NCI-H2029 treated with DMSO at 0.1 percent for 48 hours (cell line): ENCODE data around the gene TMX1.

Experiments used
- DNase-seq: peaks from one replicate; lab custom pipeline; 2025; lab: John Stamatoyannopoulos, UW

Gene TMX1

GRCh38 chr14:51293149-51293911 lies 53.3 kb downstream of the TMX1 start:
- no peak for DNase-seq

GRCh38 chr14:51293912-51294389 lies 53.9 kb downstream of the TMX1 start:
- no peak for DNase-seq

DNA sequence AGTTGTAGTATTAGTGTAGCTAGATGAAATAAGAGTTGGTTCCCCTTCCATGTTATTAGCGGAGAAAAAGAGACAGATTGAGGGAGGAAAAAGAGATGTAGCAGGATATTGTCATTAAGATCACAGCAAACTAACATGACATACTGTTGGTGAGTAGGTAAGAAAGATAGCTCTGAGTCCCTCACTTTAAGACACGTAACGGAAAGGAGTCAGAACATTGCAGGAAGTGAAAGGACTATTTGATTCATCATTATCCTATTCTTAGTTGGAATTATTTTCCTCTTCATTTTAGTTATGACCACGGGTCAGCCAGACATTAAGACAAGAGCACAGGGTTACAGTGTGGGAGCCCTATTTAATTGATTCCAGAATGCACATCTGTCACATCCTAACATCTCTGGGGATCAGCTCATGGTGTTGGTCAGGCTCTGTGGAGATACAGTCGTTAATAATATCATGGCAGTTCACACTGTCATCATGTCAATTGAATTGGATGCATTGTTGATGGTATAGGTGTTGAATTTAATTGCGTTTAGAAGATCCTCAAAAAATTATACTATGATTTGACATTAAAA lies 55.0 kb downstream of the TMX1 start:
- DNase-seq: no peak

DNA sequence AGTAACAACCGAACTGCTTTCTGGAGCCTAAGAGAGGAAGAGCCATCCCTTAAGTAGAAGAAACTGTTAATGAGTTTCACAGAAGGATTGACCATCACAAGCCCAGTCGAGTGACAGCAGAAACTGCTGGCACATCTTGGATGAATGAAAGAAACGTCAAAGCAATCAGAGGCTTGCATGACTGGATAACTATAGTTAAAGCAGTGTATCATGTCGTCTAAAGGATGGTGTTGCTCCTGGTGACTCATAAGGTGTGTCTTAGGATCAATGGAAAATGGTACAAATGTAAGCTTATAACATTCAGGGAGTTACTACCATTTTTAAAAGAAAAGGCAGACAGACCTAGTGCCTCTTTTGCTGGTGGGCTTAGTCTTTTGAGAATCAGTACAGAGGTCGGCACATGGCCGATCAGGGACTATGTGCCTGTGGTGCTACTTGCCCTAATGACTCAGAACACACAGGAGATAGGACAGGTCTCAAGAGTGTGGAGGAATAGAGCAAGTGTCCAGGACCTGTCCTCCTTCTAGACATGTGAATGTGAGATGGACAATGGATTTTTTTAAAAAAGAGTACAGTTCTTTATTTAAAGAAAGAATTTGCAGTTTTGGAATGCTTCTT lies 55.7 kb downstream of the TMX1 start:
- DNase-seq: no peak

- no peak for DNase-seq
Observed at GRCh38 chr14:51297066-51297465, 57.0 kb downstream of the TMX1 start.

DNA sequence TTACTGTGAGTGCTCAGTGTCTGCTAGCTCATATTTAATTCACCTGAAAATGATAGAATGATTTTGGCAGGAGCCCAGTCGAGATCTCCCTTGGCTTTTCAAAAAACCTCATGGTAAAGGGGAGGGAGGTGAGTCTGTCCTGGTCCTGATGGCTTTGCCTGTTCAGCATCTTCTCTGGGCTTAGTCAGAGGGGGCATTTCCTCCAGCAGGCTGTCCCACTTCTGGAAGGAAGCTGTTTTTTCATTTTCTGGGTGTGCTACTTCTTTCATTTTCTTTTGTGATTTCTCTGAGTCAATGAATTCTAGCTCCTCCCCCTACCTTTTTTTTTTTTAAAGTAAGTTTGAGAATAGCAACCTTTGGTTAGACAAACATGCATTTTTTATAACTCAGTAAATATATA lies 58.8 kb downstream of the TMX1 start:
- no peak for DNase-seq

DNA sequence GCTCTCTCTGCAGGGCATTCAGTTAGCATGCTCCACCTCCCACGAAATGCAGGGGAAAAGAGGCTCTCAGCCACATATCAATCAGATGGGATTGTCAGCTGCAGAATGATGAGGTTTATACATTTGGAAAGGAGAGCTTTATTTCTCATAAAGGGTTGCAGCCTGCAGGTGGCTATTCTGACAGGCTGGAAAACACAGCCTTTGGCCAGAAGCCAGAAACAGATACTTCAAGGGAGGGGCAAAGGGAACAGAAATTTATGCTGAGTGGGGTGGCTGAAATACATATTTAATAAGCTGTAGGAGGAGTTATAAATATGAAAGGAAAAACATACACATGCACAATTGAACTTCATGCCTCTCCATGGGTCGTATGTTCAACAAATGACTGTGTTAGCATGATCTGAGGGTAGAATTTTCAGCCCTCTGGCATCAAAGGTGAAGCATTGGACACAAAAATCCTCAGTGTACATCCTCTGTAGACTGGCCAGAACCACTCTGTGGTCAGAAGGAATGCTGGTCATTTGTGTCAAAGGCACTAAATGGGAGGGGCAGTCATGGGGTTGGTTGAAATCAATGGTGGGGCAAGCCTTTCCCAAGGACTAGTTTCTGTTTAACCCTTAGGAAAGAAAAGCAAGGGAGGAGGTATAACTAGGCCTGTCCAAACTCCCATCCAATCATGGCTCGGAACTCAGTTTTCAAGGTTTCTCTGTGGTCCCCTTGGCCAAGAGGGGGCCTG lies 62.4 kb downstream of the TMX1 start:
- DNase-seq: peak; percentile 44

DNA sequence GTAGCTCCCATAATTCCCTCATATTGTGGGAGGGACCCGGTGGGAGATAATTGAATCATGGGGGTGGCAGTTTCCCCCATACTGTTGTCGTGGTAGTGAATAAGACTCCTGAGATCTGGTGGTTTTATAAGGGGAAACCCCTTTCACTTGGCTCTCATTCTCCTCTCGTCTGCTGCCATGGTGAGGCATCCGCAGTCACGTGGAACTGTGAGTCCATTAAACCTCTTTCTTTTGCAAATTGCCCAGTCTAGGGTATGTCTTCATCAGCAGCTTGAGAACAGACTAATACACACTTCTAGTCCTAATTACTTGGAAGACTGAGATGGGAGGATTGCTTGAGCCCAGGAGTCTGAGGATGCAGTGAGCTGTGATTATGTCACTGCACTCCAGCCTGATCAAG lies 64.4 kb downstream of the TMX1 start:
- DNase-seq: no peak

DNA sequence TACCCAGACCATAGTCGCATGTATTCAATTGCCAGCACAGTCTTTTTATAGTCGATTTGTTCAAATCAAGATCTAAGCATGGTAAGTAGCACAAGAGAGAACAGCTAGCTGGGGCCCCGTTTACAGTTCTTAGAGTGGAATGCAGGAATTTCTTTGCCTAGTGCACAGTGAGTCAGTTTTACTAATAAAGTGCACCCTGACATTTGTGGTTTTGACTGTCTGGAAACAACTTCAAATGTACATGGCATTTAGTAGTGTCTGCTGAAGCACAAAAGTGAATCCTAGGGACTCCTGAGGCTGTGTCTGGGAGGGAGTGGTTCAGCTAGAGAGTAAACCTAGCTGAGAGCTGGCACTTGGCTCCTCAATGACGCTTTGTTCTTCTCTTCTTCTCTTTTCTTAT lies 64.9 kb downstream of the TMX1 start:
- no peak for DNase-seq

GRCh38 chr14:51305751-51306150 lies 65.7 kb downstream of the TMX1 start:
- no peak for DNase-seq
